ENCODE measurements around the gene DYRK1A.

DYRK1A gene

GRCh38 chr21:37419228-37419906, 52.8 kb downstream of the DYRK1A start:
- DNase-seq: no peak

- no peak for DNase-seq
These were observed 54.7 kb downstream of the DYRK1A start for GRCh38 chr21:37421306-37421705.

- DNase-seq: no peak
These were observed 55.8 kb downstream of the DYRK1A start for GRCh38 chr21:37422382-37422781.

GRCh38 chr21:37423103-37423502, 56.5 kb downstream of the DYRK1A start:
- DNase-seq: no peak

- no peak for DNase-seq
These were observed 57.8 kb downstream of the DYRK1A start for GRCh38 chr21:37424396-37424795.

- DNase-seq: no peak
These were observed 58.4 kb downstream of the DYRK1A start for GRCh38 chr21:37425001-37425400.

- no peak for DNase-seq
These were observed 59.1 kb downstream of the DYRK1A start for GRCh38 chr21:37425684-37426083.

GRCh38 chr21:37427221-37427620, 60.6 kb downstream of the DYRK1A start:
- no peak for DNase-seq

- DNase-seq: no peak
These were observed 62.8 kb downstream of the DYRK1A start for GRCh38 chr21:37429356-37429755.

- no peak for DNase-seq
These were observed 63.7 kb downstream of the DYRK1A start for GRCh38 chr21:37430184-37430821.

GRCh38 chr21:37431243-37431642, 64.7 kb downstream of the DYRK1A start:
- DNase-seq: no peak

GRCh38 chr21:37432710-37433455, 66.3 kb downstream of the DYRK1A start:
- no peak for DNase-seq

GRCh38 chr21:37433456-37433840, 66.9 kb downstream of the DYRK1A start:
- no peak for DNase-seq

- peak; percentile 92 for DNase-seq
These were observed 68.5 kb downstream of the DYRK1A start for GRCh38 chr21:37435120-37435519.

GRCh38 chr21:37435711-37436110, 69.1 kb downstream of the DYRK1A start:
- no peak for DNase-seq

GRCh38 chr21:37436174-37436573, 69.6 kb downstream of the DYRK1A start:
- no peak for DNase-seq

GRCh38 chr21:37437376-37438080, 71.0 kb downstream of the DYRK1A start:
- no peak for DNase-seq

- no peak for DNase-seq
These were observed 77.1 kb downstream of the DYRK1A start for GRCh38 chr21:37443683-37444082.

- peak; percentile 38 for DNase-seq
These were observed 78.7 kb downstream of the DYRK1A start for GRCh38 chr21:37445228-37445627.

- DNase-seq: no peak
These were observed 80.0 kb downstream of the DYRK1A start for GRCh38 chr21:37446552-37446951.

GRCh38 chr21:37447288-37447936, 80.8 kb downstream of the DYRK1A start:
- DNase-seq: no peak

GRCh38 chr21:37449302-37449937, 82.8 kb downstream of the DYRK1A start:
- no peak for DNase-seq

Measured in fibroblast of skin of scalp (primary cell).